DMS 273 treated with DMSO at 0.1 percent for 48 hours (cell line): ENCODE results near the gene GATB.

Source experiments
- DNase-seq: peaks from one replicate; lab custom pipeline; 2025; lab: John Stamatoyannopoulos, UW

The GATB gene

DNA sequence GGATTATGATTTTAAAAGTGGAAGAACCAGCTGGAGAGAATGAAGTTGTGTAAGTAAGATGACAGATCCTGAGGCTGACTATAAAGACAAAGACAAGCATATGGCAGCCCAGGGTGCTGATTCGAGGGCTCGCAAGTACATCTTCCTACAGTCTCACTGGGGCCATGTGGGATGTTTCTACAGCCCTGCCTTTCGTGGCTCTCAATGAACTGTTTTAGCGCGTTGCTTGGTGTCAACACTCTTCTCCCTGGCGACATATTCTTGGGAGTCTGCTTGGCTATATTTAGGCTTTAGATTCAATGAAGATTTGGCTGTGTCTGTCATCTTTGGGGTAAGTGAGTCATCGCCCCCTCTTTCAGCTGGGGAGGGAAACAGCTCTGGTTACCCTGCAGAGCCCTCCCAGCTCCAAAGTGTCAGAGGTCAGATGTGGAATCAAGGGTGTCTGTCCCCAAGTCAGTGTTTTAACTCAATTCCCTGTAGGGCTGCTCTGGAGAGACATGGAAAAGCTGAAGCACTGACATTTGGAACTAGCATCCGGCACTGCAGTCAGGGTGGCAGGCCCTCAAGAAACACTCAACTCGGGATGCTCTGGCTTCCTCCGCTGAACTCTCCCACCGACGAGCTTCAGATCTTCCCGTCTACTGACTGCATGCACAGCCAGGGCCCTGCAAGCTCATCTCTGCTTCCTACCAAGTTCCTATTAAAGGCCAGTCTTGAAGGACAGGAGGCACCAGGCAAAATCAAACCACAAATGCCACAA lies 65.7 kb downstream of the GATB start:
- no peak for DNase-seq

DNA sequence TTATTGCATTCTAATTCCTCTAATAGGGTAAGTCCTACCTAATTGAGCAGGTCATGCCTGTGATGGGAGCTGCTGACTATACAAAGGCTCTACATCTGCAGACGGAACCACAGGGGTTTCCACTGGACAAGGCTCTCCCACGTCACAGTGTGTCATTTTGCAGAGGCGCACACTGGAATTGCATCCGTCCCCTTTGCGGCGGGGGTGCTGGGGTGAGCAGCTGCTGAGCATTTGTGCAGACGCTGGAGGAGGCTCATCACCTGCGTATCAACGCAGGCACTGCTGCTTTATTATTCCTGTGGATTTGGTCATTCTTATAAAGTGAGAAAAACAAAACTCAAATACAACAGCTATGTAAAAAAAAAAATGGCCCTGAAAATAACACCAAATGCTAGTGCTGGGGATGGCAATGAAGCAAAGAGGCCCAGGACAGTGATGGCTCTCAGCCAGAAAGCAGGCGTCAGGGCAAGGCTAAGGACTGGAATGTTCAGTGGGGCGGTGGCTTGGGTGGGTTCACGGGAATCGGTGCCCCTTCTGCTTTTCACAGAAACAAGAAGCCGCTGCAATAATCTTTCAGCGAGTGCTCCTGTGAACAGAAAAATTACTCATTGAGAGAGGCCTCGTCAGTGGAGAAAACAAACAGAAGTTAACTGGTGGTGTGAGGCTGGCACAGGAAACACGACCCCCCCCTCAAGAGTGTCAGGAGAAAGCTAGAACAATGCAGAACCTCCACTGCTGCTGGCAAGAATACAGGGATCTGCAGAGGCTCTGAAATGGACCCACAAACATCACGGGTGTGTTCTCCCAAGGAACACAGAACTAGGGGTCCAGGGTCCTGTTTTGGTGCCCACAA lies 67.8 kb downstream of the GATB start:
- DNase-seq, result no peak

DNA sequence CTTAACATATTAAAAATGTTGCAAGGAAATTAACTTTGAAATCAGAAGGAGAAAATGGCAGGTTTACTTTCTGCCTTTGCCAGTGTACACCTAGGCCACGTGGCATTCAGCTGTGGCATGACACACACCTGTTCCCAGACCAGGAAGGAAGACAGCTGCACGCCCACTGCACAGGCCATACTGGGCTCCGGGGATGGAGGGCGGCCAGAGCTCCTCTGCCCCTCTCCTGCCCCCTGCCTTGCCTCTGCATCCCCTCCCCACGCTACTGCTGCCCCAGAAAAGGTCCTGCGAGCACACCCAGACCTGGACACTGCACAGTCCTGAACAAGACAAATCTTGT lies 68.4 kb downstream of the GATB start:
- DNase-seq, result no peak

DNA sequence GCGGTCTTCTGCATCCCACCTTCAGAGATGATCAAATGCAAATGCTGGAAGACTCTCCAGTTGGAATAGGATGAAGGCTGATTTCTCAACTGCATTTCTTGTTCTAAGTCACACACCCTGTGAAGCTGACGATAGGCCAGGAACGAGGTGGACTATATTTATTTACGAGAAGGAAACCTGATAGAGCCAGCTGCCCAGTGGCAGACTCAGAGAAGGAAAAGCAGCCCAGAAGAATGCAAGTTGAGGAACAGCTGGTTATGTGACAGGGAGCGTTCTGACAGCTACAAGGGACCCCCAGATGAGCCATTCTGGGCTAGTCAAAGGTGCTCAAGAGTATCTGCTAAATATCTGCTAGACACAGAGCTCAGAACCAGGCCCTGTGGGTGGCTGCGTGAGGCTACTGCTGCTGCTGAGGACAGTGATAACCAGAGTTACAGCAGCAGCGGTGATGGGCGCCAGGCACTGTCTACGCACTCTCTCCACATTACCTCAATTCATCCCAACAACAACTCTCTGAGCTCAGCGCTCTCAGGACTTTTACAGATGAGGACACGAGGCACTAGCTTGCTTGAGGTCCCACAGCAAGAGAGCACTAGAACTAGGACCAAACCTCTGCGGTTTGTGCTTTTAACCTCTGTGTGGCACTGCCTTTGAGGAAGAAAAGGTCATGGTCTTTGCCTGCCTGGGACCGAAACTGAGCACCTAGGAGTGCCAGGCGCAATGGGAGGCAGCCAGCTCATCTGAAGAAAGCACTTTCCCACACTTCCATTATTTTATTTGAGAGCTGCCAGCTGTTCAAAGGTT lies 69.0 kb downstream of the GATB start:
- DNase-seq, result no peak

DNA sequence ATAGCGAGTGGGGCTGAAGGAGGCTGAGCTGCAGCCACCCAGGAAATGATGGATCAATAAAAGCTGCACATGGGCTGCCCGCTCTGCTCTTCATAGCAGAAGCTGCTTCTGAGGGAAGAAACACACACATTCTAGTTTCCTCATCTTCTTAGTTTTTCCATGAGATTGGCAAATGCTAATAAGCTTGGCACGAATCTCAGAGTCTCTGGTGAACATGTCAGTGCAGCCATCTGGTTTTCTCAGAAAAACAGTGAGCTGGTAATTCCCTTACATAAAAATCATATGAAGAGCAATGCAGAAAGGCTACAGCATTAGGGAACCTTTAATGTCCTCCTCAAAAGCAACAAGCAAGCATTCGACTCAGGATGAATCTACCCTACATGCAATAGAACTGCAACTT lies 69.9 kb downstream of the GATB start:
- DNase-seq, result no peak

DNA sequence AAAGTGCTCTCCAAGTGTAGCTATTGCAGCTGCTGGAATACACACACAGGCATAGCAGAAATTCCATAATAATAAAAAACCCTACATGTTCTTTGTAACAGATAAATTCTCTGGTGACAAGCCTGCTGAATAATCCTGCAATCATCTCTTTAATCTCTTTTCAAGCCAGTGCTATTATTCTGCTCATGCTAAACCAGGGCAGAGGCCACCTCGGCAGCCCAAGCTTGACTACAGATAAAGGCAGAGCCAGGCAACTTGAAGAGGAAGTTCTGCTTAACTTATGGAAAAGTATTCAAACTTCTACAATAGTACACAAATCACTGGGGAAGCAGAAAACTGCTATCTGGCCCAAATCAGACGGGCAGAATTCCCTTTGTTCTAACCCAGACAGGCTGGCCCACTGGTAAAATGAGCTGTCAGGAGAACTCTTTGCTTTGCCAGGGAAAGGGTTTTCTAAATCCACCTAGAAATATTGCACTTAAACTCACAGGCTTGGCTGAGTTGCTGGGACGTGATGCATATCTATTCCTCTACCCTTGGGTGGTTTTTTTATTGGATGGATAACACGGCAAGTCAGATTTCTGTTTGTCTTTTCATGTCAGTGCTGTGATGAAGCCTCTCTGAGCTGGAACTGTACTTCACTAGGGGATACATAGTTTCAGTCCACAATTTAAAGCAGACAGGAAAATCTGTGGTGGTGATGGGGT lies 70.5 kb downstream of the GATB start:
- DNase-seq, result no peak

DNA sequence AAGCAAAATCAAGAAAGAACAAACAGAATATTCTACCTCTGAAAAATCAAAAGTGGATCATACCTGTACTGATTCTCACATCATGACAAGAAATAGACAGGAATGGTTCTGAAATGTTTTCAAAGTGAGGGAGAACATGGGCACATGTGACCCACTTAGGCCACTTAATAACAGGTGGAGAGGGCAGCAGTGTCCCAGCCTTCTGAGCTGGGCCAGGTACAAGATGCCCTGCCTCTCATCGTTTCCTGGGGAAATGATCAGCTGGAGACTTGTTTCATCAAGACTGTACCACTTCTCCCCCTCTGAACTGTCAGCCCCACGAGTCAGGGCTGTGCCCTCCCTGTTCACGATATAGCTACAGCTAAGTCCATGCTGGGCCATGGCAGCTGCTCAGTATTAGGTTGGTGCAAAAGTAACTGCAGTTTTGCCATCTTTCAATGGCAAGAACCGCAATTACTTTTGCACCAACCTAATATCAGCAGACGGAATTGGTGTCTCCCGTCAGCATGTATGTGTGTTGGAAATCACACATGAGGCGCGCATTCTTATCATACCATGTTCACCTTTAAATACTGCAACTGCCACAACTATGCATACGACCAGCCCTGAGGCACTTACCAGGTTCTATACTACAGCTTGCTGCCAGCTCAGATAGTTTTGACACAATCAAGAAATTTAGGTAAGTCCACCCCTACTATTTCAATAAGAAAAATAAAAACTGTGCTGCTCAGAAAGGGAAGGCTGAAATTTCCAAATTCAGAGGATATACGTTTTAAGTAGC lies 71.4 kb downstream of the GATB start:
- no peak for DNase-seq

DNA sequence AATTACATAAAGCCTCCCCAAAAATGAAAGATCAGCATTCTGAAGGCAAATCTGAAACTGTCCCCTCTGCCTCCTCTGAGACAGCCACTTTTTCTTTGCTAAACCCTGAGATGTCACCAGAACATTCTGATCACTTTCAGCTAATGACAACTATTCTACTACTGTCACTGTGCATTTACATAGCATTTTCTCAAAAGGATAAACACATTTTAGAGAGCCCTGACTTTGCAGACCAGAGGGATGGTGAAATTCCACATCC lies 72.1 kb downstream of the GATB start:
- DNase-seq, result no peak

DNA sequence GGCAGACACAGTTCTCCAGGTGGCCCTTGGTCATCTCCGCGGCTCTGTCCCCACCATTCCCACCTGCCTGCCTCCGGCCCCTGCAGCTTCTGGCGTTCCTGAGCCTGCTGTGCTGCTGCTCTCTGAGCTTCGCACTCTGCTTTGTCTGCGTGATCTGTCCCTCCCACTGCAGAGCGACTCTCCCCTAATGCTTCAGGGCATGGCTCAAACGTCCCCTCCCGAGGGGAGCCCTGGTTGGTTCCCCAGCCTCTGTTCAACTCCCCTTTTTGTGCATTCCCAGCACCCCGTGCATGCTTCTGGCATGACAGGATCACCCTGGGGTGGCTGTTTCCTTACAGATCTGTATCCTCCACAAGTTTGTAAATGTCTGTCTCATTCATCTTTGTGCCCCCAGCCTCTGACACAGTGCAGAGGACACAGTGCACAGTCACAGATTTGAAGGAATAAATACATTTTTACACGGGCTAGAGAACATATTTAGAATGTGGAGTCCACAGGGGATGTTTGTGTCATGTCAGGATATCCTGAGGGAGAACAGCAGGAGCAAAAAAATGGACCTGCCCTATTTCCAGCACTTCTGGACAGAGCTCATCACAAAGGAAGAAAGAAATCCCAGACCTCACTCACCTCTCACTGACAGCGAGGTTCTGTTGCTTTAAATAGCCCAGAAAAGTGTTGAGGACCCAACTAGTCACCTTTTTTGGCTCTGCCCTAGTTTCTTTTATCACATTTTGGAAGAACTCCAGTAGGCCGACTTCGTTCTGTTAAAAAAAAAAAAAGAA lies 72.6 kb downstream of the GATB start:
- no peak for DNase-seq

DNA sequence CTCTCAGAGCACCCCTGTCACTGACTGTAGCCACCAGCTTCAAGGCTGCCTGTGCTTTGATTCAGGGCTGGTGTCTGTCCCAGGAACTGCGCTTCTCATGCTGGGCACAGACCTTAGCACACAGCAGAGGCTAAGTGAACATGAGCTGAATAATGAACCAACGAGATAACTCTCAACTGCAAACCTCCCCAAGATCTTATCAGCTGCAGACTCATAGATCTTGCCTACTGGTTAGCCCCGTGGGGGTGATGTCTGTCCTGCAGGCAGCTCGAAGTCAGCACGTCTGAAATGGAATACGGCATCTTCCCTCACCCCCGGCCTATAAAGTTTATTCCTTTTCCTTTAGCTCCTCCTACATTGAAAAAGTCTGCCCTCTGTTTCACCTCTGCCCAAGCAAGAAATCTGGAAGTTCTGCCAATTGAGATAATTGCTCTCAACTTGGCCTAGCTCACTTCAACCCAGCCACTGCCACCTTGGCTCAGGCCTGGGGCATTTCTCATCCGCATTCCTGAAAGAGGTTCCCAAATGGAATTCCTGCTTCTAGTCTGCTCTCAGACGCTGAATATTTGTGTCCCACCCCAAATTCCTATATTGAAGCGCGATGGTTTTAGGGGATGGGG lies 73.7 kb downstream of the GATB start:
- no peak for DNase-seq

DNA sequence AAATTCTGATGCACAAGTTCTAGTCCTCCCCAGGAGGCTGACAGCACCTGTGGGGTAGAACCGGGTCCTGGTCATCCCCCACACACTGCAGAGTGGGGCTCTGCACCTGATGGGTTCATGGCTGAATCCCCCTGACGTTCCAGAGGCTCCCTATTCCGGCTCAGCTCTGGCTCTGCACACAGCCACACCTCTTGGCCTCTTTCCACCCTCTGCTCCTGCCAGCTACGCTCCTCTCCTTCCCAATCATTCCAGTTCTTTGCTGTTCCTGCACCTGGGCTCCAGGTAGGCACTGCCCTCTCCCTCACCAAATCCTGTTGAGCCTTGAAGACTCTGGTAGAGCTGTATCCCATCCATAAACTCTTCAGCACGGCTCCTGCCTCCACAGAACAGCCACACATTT lies 75.5 kb downstream of the GATB start:
- no peak for DNase-seq

DNA sequence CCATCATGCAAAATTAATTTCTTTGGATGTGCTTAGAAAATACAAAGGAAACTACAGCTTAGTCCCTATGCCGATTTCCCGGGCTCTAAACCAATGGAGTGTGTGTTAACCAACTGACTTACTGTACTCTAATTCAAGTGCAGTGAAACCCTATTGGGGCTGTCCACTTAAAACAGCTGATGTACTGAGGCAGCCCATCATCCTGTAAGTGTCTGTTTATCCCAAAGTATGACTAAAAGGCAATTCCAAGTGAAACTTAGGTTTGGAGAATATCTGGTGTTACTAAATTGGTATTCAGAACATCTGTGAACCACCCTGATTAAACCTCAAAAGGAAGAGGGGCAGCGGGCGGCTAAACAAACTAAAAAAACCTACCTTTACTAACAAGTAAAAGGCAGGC lies 79.7 kb downstream of the GATB start:
- DNase-seq, result no peak

DNA sequence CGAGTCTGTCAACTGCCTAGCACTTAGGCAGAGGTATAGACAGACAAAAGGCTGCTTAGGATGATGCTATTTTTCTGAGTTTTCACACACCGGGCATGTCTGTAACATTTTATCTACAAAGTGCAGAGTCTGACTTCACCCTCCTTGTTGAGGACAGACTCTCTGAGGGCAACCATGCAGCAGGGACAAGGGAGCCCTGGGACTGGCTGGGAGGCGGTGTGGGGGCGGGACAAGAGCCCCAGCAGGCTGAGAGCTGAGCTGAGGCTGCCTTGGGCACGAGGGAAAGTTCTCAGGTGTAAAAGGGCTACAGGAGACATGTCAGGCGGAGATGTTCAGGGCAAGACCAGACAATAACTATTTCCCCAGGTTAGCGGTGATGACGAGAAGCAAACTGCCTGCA lies 81.6 kb downstream of the GATB start:
- DNase-seq, result no peak

DNA sequence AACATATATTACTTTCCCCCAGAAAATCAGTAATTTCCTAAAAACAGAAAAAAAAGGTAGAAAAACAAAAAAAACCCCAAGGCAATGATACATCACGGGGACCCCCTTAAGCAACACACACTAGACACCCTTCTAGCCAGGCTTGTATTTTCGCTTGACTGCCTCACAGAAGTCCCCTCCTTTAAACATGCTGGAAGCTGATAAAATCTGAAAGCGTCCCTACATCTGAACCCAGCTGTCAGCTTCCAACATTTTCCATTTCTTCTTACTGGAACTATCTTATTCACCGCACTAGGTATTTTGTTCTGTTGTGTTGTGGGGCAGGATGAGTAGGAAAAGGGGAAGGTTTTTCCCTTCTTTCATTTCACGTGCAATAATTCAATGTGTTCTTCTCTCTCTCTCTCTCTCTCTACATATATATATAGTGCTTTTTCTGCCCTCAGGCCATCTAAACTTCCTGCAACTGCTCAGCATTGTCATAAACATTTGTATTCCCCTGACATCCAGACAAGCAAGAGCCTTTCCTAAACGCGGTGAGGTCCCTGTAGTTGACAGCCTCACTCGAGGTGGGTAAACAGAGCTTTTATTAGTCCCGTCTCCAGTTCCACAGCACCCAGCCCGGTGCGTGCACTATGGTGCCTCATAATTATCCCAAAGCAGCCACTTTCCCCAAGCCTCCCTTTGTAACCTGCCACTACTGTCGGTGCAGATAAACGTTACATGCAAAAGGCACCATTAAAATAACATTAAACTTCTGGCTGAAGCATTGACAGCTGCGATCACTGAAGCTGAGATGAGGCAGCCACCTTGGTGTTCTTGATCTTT lies 82.5 kb downstream of the GATB start:
- no peak for DNase-seq

DNA sequence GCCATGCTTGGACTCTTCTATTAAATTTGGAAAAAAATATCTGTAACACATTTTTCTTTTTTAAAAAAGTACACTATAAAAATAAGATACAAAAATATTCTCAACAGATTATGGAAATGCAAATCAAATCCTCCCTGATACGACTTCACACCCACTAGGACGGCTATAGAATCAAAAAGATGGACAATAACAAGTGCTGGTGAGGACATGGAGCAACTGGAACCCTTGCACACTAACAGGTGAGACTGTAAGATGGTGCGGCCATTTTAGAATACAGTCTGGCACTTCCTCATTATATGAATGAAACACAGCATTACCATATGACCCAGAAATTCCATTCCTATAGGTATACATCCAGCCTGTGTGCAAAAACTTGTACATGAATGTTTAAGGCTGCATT lies 83.6 kb downstream of the GATB start:
- no peak for DNase-seq

DNA sequence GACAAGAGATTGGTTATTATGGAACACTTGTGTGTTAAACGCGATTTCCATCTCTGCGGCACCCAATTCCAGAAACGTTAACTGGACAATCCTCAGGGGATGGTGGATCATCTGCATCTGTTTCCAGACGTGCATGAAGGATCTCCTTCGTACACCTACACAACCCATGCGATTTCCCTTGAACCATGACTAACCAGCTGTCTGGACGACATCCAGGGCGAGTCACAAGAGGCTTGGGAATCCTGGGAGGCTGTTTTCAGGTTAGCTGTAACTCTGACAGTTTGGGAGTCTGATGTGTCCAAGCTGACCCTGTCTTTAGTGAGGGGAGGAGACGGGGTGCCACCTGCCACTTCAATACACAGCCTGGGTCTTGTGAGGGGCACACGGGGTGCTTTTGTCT lies 84.5 kb downstream of the GATB start:
- no peak for DNase-seq

DNA sequence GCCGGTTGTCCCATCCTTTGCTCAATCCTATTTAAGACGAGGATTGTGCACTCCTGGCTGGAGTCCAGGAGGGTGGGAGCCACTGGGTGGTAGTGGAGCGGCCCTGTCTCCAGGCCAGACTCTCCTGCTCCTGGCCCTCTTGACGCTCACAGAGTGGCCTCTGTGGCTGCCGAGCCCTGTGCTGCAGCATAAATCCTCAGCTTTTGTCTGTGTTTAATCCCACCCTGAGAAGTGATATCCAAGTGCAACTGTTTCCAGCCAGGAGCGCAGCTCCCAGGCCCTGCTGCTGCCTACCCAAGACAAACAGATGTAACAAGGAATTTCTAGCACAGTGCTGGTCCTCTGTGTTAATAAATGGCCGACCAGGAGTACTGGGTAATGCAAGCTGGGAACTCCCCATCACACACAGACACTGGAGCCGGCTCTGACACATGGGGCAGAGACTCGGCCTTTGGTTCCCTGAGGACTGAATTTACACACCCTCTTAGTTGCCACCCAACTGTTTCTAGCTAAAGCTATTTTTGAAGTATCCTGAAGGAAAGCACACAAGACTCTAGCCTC lies 85.3 kb downstream of the GATB start:
- no peak for DNase-seq

DNA sequence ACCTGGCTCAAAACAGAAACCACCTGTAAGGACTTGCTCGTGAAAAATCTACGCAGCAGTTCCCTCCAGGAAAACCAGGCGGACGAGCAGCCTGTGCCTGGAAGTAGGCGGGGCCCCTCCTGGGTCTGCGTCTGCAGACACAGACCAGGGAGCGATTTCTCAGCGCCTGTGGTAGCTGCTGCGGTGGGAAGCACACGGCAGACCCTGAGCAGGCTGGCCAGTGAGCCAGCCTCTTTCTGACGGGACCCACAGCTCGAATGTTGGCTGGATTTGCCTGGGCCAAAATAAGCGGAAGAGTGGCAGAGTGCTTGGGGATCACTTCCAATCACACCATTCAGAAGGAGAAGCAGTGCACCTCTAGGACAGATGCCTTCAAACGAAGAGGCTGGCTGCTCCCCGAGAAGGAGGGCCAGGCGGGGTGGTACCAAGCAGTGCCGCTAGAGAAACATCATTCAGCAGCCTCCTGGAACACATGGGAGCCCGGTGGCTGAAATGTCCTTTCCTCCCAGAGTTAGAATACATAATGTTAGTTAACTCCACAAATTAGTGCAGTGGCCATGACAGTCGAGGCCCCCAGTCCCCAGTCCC lies 85.9 kb downstream of the GATB start:
- DNase-seq, result no peak
